Midbrain (tissue), 1 donor: ENCODE measurements around the gene MFNG.

Experiments used
- DNase-seq: peaks from one replicate; lab custom pipeline; 2025; lab: John Stamatoyannopoulos, UW

The MFNG gene

DNA sequence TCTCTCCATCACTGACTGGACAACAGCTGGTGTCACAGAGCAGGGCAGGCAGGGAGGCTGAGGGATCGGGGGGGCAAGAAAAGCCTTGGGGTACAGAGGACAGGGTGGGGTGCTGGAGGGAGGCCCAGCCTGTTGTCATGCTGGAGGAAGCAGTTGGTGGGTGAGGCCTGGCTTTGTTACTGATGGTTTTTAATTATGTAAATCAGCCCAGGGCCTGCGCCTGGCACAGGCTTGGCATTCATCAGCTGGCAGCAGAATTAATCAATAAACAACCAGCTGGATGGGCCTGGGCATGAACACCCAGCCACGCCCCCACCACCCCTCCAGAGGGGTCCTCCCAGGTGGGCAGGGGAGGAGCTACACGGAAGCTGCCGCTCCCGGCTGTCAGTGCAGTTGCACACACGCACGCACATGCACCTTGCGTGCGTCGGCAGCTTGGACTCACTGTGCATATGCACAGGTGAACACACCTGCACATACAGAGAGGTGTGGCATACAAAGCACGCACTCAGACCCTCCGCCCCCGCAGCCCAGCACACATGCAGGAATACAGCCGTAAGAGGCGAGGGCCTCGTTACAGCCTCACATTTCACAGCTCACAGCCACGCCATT lies 37.6 kb downstream of the MFNG start:
- DNase-seq = no peak

GRCh38 chr22:37445501-37445900 lies 40.7 kb downstream of the MFNG start:
- no peak for DNase-seq

- no peak for DNase-seq
Observed at GRCh38 chr22:37443977-37444376, 42.2 kb downstream of the MFNG start.

DNA sequence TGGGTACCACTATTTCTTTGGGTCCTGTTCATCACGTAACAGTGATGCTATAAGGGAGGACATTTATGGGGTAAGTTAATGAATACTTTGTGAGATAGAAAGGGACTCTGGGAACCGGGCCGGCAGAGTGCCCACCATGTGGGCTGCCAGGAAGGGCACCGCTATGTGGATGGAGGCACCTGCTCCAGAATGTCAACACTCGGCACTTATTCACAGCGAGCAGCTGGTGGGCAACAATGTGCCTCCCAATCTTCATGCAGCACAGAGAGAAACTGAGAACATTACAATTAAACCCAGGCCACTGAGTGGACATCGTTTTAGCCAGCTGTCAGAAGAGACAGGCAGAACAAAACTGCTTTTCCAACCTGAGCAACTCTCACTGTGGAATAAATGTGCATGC lies 43.1 kb downstream of the MFNG start:
- DNase-seq = no peak

DNA sequence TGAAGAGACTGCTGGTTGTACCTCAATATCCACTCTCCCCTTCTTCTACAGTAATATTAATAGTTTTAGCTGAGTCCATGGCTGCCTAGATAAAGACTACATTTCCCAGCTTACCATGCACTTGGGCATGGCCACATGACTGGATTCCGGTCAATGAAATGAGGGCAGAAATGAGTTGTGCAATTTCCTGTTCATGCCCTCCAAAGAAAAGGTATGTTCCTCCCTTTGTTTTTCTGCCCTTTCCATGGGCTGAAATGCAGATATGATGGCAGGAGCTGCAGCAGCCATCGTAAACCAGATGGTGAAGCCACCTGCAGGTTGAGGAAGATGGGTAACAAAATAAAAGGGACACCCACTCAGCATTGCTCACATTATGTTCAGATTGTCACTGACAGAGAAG lies 43.6 kb downstream of the MFNG start:
- DNase-seq = no peak

GRCh38 chr22:37442135-37442534 lies 44.0 kb downstream of the MFNG start:
- DNase-seq = no peak

DNA sequence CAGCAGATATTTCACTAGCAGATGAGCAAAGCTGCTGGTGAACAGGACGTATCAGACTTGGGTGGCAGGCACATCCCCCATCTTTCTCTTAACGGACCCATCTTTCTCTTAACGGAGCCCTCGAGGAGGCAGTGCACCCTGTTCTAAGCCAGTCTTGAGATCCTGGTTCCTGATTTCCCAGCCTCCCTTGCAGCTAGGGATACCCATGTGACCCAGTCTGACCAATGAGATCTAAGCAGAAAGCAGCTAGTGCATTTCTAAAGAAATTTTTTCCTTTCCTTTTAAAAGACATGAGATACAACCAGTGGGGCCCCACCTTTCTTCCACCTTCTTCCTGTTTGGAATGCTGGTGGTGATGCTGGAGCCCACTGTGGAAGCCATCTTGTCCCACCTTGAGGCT lies 45.3 kb downstream of the MFNG start:
- no peak for DNase-seq

GRCh38 chr22:37439347-37439746 lies 46.8 kb downstream of the MFNG start:
- DNase-seq = no peak

DNA sequence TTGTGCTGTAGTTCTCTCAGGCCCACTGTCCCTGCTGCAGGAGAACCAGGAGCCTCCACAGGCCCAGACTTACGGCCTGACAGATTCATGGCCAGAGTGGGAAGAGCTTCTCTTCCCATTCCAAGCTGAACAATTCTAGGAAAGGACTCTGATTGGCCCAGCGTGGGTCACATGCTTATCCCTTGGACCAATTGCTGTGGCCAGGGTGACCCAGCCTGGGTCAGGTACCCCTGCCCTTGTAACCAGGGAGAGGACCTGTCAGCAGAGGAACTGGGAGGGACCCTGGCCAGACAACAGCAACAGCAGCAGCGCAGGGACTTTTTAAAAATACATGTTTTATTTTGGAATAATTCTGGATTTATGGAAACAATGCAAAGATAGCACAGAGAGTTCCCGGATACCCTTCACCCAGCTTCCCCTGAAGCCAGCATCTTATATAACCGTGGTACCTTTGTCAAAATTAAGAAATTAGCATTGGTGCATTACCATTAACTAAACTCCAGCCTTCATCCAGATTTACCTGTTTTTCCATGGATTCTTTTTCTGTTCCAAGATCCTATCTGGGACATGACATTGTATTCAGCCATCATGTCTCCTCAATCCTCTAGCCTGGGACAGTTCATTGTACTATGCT lies 50.1 kb downstream of the MFNG start:
- no peak for DNase-seq

DNA sequence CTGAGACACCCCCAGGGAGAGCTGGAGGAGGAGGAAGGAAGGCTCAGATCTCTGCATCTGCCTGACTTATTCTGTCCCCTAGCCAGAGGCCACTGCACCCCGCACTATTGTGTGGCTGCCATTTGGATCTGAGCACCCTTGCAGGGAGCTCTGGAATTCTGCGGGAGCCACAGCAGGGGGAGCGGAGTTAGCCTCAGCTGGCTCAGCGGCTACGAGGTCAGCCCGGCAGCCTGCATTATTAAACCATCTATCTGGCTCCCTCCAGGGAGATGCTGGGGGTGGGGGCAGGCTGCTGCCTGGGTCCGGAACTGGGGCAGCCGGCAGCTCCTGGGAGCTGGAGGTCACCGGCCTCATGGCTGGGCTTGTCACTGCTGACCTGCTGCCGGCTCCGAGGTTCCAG lies 52.4 kb downstream of the MFNG start:
- DNase-seq = no peak

- no peak for DNase-seq
Observed at GRCh38 chr22:37432708-37433054, 53.5 kb downstream of the MFNG start.

DNA sequence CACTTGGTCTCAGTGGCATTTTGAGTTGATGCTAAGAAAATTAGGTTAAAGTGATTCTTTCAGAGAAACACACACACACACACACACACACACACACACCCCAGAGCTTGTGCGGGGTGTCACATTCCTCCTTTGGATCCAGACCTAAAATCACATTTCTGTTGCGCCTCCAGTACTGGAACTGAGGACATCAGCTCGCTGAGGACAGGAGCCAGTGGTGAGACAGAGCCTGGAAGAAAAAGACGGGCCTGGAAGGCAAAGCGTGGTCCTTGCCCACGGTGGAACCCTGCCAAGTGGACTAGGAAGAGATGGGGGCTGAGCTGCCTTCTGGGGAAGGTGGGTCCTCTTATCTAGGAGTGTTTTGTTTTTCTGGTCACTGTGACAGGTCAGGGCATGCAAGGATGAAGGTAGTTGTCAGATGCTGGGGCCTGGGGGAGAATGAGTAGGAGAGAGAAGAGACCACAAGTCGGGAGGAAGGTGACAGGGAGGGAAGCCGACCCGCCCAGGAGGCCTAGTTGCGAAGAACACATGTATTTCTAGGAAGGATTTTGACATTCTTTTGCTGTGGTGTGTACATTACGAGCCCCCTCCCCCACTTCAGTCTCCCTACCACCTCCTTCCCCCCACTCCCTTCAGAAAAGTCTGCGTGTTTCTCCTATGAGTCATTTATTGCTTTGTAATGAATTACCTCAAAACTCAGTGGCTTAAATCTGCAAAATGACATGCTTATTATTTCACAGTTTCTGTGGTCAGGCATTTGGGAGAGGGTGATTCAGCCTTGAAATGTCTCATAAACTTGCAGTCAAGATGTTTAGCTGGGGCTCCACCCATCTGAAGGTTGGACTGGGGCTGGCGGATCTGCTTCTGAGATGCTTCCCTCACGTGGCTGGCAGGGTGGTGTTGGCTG lies 54.1 kb downstream of the MFNG start:
- no peak for DNase-seq

GRCh38 chr22:37431366-37431765 lies 54.8 kb downstream of the MFNG start:
- DNase-seq = no peak

- DNase-seq = no peak
Observed at GRCh38 chr22:37430941-37431340, 55.2 kb downstream of the MFNG start.

DNA sequence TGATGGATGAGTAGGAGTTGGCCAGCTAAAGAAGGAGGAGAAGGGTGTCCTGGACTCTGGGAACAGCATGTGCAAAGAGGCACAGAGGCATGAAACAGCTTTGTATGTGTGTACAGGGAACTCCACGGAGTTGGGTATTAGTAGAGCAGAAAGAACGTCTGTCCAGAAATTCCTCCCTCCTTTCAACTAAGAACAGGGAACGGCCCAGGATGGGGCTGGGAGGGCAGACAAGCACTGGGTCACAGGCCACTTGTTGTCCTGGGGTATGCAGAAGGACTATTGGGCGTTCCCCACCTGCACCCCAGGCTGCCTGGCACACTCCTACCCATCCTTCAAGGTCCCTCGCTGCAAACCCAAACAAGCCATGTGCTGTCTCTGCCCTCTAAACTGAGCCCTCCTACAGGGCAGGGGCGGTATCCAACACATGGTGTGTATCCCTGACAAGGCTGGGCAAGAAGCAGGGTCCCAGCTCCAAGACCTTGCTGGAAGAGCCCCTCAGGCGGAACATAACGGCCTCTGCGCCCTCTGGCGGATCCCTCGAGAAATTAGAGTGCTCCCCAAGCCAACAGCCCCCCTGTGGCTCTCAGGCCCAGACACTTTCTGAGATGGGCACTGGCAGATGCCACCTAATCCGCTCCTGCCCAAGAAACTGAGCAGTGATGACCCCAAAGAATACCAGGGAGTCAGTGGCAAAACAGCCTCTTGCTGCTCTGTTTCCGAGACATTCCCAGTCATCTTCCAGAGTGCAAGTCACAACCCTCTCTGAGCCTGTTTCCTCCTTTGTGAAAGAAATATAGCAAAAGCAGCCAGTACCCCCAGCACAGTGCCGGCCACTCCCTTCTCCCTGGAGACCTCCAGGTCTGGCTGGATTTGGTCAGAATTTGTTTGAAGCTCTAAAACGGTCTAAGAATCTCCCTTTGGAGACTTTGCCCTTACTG lies 57.3 kb downstream of the MFNG start:
- DNase-seq = no peak

DNA sequence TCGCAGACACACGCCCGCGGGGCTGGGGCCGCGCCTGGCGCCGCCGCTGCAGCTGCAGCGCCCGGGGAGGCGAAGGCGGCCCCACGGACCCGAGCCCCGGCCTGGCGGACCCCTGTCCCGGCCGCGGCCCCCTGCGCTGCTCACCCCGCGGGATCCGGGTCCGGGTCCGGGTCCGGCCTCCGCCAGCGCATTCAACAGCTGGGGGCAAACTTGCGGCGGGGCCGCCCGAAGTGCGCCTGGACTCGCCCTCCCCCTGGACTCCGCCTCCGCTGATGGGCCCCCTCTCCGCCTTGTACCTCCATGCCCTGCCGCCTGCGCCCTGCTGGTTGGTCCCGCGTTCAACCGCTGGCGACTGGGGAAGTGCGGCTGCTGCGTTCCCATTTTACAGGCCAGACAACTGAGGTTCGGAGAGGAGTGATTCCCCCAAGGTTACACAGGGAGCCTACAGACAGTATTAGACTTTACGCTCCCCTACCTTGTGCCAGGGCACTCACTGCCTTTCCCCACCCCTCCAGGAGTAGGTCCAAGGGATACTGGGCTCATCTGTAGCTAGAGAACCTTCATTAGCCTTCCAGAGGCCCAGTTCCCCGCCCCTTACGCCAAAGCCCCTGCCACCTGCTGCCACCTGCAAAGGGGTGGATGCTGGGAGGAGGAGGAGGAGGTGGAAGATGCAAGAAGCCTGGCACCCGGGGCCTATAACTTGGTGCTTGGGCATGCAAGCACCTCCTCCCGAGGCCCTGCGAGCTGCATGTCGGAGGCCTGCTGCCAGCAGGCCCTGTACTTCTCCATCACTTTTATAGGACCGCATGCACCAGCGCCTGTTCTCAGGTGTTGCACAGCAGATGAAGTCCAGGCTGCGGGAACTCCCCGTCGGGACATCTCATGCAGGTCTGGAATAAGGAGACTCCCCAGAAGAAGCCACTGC lies 58.2 kb downstream of the MFNG start:
- no peak for DNase-seq

DNA sequence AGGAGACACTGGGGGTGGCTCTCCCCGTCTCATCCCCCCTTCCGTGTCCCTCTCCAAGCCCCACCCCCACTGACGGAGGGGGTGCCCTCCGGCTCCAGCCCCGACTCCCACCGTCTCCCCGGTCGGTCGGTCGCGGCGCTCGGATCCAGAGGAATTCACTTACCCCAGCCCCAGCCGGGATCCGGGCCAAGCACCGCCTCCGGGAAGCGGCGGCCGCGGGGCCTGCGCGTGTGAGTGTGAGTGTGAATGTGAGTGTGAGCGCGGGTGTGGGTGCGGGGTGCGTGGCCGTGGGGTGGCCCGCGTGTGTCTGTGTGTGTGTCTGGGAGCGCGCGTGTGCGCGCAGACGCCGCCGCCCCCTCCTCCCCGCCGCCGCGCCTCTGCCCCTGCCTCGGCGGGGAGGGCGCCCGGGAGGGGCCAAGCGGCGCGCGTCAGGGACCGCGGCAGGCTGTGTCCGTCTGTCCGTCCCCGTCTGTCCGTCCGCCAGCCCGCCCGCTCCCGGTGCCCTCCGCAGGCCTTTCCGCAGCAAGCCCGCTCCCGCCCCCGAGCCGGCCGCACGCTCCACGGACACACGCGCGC lies 59.0 kb downstream of the MFNG start, which contains the start of gene ELFN2:
TSS of gene ELFN2 (minus strand) at position 345 of the 576 bp plus-strand sequence. CDS start 51,945 bp downstream, outside the sequence.
- DNase-seq = no peak

- DNase-seq = no peak
Observed at GRCh38 chr22:37426706-37427134, 59.5 kb downstream of the MFNG start.

DNA sequence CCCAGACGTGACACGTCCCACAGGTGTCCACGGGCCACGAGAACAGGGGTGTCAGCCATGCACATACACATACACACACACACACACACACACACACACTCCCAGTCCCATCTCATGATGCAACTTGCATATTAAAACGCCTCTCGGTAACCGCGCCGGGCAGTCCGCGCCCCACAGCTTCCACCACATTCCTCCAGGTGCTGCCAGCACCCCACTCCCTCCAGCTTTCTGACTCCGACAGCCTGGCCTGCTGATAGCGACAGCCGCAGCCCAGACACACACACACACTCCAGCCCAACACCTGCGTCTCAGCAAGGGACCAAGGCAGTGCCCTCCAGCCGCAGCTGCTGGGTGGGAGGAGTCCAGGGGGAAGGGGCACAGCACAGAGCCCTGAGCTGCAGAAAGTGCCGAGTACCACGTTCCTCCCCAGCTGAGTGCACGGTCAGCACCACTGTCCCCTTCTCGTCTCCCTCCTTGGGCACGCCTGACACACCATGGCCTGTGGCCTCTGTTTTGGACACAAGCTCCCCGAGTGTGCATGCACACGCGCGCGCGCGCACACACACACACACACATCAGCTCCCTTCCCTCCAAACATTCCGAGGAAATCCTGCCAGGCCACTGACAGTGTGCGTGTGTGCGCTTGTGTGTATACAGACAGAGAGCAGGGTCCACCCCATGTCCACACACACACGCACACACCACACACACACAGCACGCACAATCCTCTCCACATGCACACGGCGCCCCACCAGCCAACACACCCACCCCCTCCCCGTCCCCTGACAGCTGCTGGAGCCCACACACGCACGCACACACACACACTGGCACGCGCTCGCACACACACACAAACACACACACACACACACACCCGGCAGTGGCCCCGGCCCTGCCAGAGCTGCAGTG lies 60.1 kb downstream of the MFNG start:
- no peak for DNase-seq
